Panc1 (cell line): ENCODE measurements around the gene RSPH1.

Experiments used
- POLR2AphosphoS5 ChIP-seq: IDR thresholded peaks from 2 replicates; pipeline ENCODE4 v1.6.1; 2012; ENCODE audit warnings: mild to moderate bottlenecking, low read depth, low read length, moderate library complexity
- SIN3A ChIP-seq: IDR thresholded peaks from 2 replicates; pipeline ENCODE4 v1.6.1; 2012; ENCODE audit warnings: low read depth, mild to moderate bottlenecking, low read length, moderate library complexity, borderline replicate concordance; ENCODE audit not compliant: insufficient read depth
- TCF7L2 ChIP-seq: IDR thresholded peaks from 2 replicates; pipeline ENCODE4 v1.6.1; 2011; ENCODE audit warnings: mild to moderate bottlenecking, low read depth, low read length, inconsistent platforms
- TF ChIP-seq, protein P1 (sequence below): fragments of 450-650 bp; IDR thresholded peaks from 2 replicates; pipeline ENCODE4 v1.5.1; 2017; ENCODE audit warnings: mild to moderate bottlenecking
- TF ChIP-seq, protein P2 (sequence below), 2 experiments: IDR thresholded peaks; 2 replicates each; pipeline ENCODE4 v1.6.1; 2011 to 2012; ENCODE audit warnings: low read depth in 2 of 2, control low read depth in 1 of 2, low read length in 1 of 2, mild to moderate bottlenecking in 1 of 2, moderate library complexity in 1 of 2; ENCODE audit not compliant: insufficient read depth in 1 of 2

DNA sequence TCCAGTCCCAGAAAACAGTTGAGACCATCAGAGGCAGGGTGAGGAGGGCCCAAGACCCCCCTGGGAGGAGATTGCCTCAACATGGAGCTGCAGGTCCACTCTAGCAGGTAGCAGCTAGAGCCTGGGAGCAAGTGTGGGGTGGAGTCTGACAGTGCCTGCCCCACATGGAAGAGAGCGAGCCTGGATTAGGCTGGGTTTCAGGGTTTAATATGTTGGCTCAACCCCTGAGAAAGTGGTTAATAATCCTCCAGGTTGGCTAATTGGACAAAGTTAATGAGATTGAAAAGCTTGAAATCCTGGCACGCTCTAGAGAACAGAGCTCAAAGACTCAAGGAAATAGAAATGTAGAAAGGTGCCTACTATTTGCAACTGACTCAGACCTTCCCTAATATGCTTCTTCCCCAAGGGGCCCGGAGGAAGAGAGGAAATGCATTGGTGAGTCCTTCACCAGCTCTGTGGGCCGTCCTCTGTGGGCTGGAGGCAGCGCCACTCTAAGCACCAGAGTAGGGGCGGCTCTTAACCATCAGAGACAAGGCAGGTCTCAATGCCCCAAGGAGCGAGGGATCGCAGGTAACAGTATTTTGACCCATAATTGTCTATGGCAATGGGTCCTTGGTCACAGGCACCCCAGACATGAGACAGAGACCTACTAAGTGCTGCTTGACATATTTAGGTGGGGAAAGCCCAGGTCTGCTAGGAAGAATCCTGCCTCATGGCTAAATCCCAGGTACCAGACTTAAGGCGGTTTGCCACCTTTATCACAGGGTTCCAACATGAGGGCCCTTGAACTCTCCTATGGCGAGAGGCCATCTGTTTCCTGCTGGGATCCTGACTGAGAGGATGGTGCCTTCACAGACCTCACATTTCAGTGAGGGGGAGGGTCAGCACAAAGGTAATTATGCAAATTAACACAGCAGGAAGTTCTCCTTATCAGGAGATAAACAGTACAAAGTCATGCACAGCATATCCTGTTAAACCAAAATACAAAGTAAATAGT, 33.8 kb downstream of the RSPH1 start:
- TF ChIP-seq, protein P1, sequence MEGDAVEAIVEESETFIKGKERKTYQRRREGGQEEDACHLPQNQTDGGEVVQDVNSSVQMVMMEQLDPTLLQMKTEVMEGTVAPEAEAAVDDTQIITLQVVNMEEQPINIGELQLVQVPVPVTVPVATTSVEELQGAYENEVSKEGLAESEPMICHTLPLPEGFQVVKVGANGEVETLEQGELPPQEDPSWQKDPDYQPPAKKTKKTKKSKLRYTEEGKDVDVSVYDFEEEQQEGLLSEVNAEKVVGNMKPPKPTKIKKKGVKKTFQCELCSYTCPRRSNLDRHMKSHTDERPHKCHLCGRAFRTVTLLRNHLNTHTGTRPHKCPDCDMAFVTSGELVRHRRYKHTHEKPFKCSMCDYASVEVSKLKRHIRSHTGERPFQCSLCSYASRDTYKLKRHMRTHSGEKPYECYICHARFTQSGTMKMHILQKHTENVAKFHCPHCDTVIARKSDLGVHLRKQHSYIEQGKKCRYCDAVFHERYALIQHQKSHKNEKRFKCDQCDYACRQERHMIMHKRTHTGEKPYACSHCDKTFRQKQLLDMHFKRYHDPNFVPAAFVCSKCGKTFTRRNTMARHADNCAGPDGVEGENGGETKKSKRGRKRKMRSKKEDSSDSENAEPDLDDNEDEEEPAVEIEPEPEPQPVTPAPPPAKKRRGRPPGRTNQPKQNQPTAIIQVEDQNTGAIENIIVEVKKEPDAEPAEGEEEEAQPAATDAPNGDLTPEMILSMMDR = no peak
- TF ChIP-seq SIN3A = no peak
- TF ChIP-seq, protein P2, sequence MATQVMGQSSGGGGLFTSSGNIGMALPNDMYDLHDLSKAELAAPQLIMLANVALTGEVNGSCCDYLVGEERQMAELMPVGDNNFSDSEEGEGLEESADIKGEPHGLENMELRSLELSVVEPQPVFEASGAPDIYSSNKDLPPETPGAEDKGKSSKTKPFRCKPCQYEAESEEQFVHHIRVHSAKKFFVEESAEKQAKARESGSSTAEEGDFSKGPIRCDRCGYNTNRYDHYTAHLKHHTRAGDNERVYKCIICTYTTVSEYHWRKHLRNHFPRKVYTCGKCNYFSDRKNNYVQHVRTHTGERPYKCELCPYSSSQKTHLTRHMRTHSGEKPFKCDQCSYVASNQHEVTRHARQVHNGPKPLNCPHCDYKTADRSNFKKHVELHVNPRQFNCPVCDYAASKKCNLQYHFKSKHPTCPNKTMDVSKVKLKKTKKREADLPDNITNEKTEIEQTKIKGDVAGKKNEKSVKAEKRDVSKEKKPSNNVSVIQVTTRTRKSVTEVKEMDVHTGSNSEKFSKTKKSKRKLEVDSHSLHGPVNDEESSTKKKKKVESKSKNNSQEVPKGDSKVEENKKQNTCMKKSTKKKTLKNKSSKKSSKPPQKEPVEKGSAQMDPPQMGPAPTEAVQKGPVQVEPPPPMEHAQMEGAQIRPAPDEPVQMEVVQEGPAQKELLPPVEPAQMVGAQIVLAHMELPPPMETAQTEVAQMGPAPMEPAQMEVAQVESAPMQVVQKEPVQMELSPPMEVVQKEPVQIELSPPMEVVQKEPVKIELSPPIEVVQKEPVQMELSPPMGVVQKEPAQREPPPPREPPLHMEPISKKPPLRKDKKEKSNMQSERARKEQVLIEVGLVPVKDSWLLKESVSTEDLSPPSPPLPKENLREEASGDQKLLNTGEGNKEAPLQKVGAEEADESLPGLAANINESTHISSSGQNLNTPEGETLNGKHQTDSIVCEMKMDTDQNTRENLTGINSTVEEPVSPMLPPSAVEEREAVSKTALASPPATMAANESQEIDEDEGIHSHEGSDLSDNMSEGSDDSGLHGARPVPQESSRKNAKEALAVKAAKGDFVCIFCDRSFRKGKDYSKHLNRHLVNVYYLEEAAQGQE (IDR thresholded peaks at IDR 0.05; ENCODE audit: insufficient read depth in 1 of 2, low read depth in 2 of 2, low read length in 1 of 2) = no peak
- TF ChIP-seq POLR2AphosphoS5 = no peak
- TF ChIP-seq TCF7L2 = no peak
